HG03354 (cell line): Measurements from ENCODE around the gene LHX3.

Experiments
- ATAC-seq: cut with Tn5 transposase; IDR thresholded peaks from one replicate; pipeline ENCODE4 v1.9.1; 2021; ENCODE audit warnings: mild to moderate bottlenecking; ENCODE audit not compliant: unreplicated experiment, poor library complexity, severe bottlenecking

LHX3 gene

DNA sequence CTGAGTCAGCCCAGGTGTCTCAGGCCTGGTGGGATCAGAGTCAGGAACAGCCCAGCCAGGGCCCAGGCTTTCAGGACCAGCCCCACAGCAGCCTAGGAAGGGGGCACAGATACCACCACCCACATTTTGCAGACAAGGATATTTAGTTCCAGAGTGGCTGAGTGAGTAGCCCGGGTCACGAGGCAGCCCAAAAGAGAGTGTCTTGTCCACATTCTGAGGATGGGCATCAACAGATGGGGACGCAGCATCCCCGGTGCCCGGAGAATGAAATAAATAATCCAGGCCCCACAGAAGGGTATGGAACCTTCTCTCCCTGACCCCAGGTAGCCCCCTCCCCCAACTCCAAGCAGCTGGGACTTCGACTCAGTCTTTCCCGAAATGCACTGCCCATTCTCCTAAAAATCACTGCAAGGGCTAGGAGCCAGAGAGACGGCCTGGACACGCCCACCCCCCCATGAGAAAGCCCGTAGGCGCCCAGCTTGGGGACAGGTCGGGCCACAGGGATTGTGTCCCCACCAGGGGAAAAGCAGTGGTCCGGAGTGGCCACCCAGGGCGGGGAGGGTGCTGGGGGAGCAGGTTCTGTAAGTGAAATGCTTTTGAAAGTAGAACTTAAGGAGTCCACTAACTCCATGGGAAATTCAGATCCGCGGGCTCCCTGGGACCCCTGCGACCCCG, 6.9 kb downstream of the LHX3 start:
- ATAC-seq = no peak

DNA sequence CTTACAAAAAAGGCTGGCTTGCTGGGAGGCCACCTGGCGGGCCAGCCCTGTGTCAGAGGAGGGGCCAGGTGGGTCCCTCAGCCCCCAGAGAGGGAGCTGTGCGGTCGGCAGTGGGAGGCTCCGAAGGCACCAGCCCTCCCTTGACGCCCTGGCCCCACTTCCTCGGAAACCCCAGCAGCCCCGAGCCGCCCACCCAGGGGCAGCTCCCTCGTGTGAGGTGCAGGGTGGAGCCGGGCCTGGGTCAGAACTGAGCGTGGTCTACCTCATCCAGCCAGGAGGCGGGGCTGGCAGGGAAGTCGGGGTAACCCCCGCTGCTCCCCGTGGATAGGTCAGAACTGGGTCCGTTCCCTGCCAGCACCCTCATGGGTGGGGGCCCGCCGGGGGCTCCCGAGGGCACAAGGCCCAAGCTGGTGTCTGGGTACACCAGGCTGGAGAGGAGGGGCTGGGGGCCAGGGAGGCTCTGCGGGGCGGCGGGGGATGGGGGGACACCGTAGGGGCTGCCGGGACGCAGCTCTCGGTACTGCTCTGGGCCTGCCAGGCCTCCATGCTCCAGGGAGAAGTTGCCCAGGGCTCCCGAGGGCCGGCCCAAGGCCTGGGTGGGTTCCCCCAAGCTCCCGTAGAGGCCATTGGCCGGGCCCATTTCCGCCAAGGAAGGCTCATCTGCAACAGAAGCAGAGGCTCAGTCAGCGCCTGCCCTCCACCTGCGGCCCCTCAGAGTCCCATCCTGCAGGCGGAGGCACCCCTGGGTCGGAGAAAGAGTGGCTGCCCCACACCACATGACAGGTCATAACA, 7.6 kb downstream of the LHX3 start:
- ATAC-seq = no peak

DNA sequence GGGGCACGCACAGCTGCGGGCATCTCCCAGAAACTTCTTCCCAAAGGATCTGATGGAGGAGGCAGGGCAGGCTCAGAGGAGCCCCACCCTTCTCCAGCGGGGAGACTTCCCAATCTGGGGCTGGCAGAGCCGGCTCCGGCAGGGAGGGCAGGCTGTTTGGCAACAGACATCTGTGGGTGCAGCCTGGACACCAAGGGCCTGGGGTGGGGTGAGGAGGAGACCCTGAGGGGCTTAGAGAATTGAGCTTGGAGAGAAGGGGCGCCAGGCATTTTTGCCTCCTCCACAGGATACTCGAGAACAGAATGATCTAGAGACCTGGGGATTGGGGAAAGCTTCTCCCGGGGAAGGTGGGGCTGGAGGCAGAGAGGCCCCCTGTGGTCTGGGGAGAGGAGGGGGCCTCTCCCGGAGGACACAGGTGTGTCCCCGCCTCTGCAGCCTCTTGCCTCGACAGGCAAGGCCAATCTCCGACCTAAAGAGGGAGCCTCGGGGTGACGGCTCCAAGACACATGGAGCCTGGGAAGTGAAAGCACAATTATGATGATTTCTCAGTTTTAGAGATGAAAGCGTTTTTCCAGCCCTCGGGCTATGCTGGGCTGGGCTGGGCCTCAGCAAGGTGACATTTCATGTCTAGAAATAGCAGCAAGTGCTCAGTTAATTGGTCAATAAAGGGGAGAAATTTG, 8.4 kb downstream of the LHX3 start:
- ATAC-seq = no peak

DNA sequence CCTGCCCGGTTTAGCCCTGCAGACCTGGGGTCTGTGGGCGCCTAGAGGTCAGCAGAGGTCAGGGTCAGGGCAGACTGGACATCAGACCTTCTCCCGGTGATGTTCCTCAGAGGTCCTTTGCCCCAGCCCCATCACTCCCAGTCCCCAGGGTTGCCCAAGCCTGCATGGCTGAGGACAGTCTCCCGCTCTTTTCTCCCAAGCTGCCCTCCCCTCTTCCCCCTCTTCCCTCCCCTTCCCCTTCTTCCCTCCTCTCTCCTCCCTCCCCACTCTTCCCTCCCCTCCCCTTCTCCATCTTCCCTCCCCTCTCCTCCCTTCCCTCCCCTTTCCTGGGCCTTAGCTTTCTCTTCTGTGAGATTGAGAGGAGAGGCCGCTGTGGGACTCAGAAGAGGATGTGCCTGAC, 10.4 kb downstream of the LHX3 start:
- no peak for ATAC-seq

DNA sequence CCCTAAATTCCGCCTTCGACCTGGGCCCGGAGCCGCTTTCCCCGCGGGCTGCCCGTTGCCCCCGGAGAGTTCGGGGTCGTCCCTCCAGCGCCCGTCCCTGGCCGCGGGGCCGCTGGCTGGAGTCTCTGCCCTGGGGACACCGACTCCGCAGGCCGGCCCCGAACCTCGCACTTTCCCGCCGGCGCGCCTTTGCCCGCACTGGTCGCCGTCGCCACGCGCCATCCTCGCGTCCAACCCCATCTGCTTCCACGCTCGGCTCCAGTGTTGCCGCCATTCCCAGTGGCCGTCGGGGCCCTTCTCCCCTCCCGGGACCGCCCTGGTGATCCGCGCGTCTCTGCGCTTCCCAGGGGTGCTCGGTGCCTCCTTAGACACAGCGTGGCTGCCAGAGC, 11.0 kb downstream of the LHX3 start:
- no peak for ATAC-seq

DNA sequence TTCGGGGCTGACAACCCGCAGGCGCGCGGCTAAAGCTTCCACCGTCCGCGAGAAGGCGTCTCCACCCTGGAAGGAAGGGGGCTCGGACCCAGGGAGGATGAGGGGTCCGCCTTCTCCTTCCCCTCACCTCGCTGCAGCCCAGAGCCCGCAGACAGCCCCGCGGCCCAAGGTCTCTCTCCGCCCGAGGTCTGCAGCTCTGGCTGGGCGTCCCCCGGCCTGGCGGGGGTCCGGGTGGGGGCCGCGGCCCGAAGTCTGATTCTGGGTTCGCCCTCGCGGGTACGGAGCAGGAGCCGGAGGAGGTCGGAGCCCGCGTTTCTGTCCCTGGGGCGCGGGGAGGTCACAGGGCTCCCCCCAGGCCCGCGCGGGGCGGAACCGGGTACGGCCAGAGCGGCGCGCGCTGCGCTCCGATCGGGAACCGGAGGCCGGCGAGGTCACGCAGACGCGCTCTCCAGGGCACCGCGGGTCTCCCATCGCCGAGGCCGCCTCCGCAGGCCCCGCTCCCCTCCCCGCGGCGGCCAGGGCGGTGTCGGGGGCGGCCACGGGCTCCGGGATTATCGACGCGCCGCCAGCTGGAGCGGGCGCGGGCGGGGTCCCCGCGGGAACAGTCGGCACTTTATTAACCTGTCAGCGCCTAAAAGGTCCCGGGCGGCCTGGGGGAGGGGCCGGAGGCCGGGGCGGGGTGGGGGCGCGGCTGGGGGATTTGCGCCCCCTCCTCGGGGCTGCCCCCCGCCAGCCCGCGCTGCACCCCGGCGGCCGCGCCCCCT, 11.6 kb downstream of the LHX3 start:
- no peak for ATAC-seq

DNA sequence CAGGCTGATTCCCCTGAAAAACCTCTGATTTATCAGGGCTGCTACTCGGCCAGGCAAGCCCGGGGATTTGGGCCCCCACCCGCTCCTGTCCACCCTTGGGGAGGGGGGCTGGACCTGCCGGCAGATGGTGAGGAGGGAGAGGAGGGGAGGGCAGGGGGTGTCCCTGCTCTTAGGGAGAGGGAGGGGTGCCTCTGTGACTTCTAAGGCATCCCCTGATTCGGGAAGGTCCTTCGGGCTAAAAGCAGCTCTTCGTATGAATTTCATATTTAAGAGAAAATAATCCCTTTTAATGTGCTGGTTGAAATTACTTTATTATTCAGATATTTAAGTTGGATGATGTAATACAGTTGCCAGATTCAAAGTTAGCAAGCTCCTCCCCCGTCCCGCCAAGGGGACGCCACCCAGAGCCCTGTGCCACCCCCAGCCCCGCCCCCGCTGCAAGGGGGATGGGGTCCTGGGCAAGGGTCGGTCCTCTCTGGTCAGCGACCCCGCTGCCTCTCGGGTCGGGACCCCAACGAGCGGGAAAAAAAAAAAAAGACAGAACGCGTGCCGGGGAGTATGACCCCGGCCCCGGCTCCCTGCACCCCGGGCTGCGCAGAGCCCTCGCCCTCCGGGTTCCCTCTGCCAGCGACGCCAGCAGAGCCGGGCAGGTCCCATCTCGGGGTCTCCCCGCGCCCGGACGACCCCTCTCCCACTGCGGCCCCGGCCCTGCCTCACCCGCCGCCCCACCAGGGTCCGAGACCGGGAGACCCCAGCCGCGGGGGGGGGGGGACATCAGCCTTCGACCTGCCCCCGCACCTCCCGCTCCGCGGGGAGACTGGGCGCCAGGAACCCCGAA, 12.4 kb downstream of the LHX3 start:
- ATAC-seq = no peak

DNA sequence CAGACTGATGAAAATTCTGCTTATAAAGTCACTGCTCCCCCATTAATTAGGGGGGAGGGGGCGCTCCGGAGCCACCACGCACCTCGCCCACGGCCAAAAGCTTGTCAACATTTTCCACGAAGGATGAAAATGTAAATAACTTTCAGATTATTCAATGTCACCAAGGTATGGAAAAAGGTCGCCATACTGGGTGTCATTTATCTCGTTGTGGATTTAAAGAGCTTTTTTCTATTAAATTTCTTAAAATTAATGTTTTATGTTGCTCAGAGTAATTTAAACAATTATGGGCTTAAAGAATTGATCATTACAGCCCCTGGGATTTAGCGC, 13.0 kb downstream of the LHX3 start:
- no peak for ATAC-seq

DNA sequence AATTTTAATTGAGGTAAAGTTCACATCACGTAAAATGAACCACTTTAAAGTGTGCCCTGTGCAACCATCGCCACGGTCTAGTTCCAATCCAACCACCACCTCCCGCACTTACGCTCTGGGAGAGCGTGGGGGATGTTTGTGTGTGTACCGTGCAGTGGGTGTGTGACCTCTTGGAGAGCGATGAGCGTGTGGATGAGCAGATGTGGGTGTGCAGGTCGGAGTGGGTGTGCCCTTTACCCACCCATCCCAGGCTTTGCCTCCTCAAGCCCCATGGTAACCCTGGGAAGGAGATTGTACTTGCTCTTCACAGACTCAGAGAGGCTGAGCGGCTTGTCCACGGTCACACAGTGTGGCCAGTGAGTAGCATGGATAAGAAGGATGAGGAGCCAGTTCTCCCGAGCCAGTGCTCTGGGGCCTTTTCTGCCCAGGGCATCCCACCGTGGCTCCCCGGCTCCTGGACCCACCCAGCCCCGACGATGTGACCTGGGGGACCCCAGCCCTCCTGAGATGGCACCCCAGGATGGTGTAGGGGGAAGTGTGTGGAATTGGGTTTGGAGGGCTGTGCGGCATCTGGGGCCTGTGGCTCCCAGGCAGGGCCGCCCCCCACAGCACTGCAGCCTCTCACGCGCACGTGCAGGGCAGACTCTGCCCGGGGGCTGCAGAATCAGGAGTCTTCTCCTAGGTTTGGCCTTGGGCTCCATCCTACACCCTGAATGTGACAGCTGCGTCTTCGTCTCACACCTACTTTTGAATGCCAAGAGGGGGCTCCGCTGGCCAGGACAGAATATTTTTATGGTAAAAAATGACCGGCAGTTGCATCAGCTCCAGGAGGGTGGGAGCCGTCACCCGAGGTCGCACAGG, 13.6 kb downstream of the LHX3 start:
- ATAC-seq = no peak

DNA sequence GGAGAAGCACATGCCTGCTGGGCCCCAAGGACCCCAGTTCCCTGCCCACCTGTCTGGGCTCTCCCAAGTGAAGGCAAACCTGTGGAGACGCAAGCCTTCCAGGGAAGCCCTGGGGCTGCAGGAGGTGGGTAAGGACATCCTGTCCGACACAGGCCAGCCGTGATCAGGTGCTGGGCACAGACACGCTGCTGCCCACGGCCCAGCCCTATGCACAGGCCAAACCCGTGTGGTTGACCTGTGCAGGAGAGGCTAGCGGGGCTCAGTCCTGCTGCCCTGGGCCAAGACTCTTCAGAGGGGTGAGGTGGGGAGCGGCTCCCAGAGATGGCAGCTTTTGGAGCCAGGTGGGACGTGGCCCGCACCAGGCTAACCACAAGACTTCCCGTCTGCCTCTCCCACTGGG, 14.3 kb downstream of the LHX3 start:
- no peak for ATAC-seq

DNA sequence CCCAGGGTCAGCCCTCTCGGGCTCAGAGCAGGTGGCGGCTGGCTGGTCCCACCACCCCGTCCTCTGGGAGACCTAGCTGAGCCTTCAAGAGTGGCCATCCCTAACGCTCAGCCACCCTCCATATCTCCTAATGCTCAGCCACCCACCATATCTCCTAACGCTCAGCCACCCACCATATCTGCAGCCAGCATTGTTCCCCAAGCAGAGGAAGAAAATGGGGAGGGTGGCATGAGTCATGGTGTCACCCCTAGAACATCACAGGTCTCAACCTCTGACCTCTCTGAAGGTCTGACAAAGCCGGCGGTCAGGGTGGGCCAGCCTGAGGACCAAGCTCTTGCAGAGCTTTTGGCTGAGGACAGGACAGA, 14.7 kb downstream of the LHX3 start:
- ATAC-seq = no peak

DNA sequence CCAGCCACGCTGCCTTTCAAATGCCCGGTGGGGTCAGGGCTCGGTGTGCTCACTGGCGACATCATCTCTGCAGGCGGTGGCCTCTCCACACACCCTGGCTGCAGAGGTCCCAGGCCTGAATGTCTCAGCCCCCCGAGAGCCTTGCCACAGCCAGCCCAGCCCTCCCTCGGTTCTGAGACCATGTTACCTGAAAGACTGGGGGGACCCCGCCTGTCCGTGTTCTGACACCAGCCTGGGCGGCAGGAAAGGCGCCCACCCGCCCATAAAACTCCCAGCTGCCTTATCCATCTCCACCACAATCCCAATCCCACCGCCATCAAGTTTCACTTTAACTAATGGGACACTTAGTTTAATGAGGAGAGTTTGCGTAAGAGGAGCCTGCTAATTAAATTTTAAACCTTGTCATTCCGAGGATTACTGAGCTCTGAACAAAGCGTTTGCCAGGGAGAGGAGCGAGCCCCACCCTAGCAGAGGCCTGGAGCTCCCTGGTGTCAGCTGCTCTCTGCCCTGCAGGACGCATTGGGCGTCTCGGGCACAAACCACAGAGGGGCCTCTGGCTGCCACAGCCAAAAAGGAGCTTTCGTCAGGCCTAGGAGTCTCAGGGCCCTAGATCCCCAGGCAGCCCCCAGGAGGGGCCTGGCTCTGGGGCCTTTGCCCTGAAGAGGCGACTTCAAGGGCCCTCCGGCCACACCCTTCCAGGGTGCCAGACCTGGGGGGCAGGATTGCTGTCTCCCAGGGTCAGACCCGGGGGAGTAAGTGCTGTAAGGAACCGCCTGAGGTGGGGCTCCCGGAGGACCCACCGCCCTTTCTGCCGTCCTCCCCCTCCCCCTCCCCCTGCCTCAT, 15.3 kb downstream of the LHX3 start:
- ATAC-seq = no peak

DNA sequence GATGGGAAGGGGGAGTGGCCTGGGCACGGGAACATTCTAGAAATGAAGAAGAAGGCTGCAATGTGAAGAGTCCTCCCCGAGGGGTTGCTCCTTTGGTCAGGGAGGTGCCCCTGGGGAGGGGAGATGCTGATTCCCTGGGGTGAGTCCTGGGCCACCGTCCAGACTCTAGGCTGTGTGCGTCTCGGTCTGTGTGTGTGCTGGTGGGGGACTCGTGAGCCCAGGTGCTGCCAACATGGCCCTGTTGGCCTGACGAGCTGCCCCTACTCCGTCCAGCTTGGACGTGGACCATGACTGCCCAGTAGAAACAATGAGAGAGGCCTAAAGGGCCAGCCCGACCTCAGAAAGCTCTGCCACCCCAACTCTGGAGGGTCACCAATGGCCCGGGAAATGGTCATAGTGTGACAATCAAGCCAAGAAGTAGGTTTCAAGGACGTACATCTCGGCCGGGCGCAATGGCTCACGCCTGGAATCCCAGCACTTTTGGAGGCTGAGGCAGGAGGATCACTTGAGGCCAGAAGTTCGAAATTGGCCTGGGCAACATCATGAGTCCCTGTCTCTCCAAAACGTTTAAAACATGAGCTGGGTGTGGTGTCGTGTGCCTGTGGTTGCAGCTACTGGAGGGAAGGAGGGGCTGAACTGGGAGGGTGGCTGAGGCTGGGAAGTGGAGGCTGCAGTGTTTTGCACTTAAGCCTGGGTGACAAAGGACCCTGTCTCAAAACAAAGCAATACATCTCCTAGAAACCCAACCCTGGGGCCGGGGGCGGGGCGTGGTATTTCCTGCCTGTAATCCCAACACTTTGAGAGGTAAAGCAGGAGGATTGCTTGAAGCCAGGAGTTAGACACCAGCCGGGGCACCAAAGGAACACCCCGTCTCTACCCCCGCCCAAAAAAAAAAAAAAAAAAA, 17.0 kb downstream of the LHX3 start:
- no peak for ATAC-seq

DNA sequence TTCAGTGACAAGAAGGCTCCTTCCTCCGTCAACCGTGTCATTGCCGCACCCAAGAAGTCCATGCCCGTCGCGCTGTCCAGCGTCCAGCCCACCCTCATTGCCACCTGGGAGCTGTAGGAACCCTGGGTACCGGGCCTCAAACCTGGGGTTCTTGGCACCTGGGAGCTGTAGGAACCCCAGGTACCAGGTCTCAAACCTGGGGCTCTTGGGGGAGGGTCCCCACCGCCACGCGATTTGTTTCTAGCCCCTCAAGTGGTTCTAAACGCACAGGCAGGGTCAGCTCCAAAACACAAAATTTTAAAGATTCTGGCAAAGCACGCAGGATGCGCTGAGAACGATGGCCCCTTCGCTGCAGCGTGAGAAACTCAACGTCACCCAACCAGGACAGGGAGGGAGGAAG, 17.7 kb downstream of the LHX3 start:
- ATAC-seq = no peak

DNA sequence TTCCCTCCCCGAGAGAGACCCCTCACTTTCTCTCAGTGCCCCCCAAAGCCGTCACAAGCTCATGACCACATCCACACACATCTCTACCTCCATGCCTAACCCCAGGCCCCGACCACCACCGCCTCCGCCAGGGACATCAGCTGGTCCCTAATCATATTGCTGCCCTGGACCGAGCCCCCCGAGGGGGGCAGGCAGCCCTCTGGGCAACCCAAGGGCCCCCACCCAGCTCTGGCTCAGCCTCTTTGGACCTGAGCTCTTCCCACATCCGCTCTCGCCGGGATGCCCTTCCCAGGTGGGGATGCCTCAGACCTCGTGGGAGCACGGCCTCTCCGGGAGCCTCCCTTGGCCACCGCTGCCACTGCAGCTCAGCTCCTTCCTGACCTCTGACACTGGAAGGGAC, 18.5 kb downstream of the LHX3 start:
- no peak for ATAC-seq

DNA sequence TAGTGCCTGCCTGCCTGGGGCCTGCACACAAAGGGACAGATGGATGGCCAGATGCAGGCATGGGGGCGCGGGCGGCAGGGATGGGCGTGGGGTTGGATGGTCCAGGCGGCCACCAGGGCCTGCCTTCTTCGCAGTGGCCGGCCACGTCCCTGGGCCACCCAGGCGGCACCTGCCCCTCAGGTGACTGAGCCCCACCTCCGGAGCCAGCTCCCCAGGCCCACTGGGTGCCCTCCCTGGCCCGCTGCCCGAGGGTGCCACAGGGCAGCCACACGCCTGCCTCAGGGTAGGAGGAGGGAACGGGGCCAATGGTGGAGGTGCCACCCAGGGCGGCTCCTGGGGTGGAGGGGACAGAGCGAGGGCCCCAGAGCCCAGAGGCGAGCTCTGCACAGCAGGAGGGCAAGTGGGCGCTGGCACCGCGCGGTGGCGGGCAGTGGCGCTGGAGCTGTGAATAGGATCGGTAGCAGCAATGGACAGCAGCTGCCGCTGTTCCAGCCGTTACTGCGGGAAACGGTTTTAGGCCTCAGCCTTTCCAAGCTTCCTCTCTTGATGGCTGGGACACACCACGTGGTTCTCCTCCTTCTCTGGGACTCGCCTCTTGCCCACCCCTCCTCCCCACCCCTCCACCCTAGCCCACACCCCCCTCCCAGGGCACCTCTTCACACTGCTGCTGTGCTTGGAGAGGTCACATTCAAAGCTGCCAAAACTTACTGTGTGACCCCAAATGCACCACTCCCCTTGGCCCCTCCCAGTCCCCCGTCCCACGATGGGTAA, 19.1 kb downstream of the LHX3 start:
- no peak for ATAC-seq
